Fibroblast of lung (primary cell): ENCODE results near the gene F2R. TPM values are rescaled to one million over a fixed set of nuclear protein-coding genes. Genes with fewer than 3 reads are reported as not detected.
A peak's percentile ranks its signal among the peaks of the same experiment; 100 is the strongest.
"Not testable (repeated sequence)": the region's sequence is repeated elsewhere in the genome, so short reads cannot be mapped to it uniquely, and the experiment has no call there.

ENCODE experiments used
- DNase-seq, 2 donors: peaks; one replicate each; pipeline versions ENCODE4 v3.0.0 to v3.0.0-alpha.2; 2010; ENCODE audit warnings: low read depth in 2 of 2
- H2AFZ ChIP-seq: 2 replicates; pipeline ENCODE4 v1.5.1; 2012; ENCODE audit warnings: low read length, control low read depth, inconsistent platforms
- H3K27ac ChIP-seq: 2 replicates; pipeline ENCODE4 v1.5.1; 2011; ENCODE audit warnings: low read length, control low read depth; ENCODE audit not compliant: insufficient read depth
- H3K27me3 ChIP-seq: 2 replicates; pipeline ENCODE4 v1.5.1; 2011; ENCODE audit warnings: mild to moderate bottlenecking, low read length; ENCODE audit not compliant: control insufficient read depth, insufficient read depth
- H3K36me3 ChIP-seq: 2 replicates; pipeline ENCODE4 v1.5.1; 2011; ENCODE audit warnings: low read length; ENCODE audit not compliant: control insufficient read depth, insufficient read depth
- H3K4me1 ChIP-seq: 2 replicates; pipeline ENCODE4 v1.5.1; 2011; ENCODE audit warnings: low read length; ENCODE audit not compliant: control insufficient read depth, insufficient read depth; ENCODE audit errors: extremely low read depth
- H3K4me2 ChIP-seq: 2 replicates; pipeline ENCODE4 v1.5.1; 2011; ENCODE audit warnings: low read length, control low read depth; ENCODE audit not compliant: insufficient read depth; ENCODE audit errors: extremely low read depth
- H3K4me3 ChIP-seq, 4 experiments: fragments of 200-600 bp in 1 of 4; sonication (generic) in 1 of 4; replicated peaks in 1 of 4; 2 replicates each; pipeline ENCODE4 v1.5.1; 2011 to 2016; ENCODE audit warnings: low read length in 4 of 4, low read depth in 3 of 4, mild to moderate bottlenecking in 3 of 4, control low read depth in 2 of 4, inconsistent platforms in 1 of 4, mixed read lengths in 1 of 4; ENCODE audit not compliant: insufficient read depth in 1 of 4; ENCODE audit errors: control extremely low read depth in 1 of 4
- H3K79me2 ChIP-seq: 2 replicates; pipeline ENCODE4 v1.5.1; 2012; ENCODE audit warnings: mild to moderate bottlenecking, low read length, inconsistent platforms; ENCODE audit not compliant: control insufficient read depth, insufficient read depth
- H3K9ac ChIP-seq: 2 replicates; pipeline ENCODE4 v1.5.1; 2011; ENCODE audit warnings: mild to moderate bottlenecking, low read length, control low read depth; ENCODE audit not compliant: insufficient read depth
- H3K9me3 ChIP-seq: 2 replicates; pipeline ENCODE4 v1.5.1; 2012; ENCODE audit warnings: low read depth, low read length; ENCODE audit not compliant: control insufficient read depth, insufficient read depth
- H4K20me1 ChIP-seq: 2 replicates; pipeline ENCODE4 v1.5.1; 2011; ENCODE audit warnings: low read length; ENCODE audit not compliant: control insufficient read depth, insufficient read depth; ENCODE audit errors: extremely low read depth
- EZH2 ChIP-seq: IDR thresholded peaks from 2 replicates; pipeline ENCODE4 v1.5.1; 2012; ENCODE audit warnings: low read length, control low read depth, mild to moderate bottlenecking; ENCODE audit errors: missing control alignments
- polyA plus RNA-seq, 2 donors: library from polyadenylated mRNA; depleted of rRNA in 1 of 2; stranded (reverse) in 1 of 2; unstranded in 1 of 2; fragments of >200 nt; gene quantifications; 2 replicates each; pipeline ENCODE4 v1.2.1, GENCODE V29; 2011 to 2012; ENCODE audit warnings: missing spikeins in 1 of 2
- total RNA-seq: library from RNA; depleted of rRNA; stranded (reverse); fragments of >200 nt; gene quantifications from 2 replicates; pipeline ENCODE4 v1.2.1, GENCODE V29; 2014
- TF ChIP-seq, protein P1 (sequence below), 2 donors: IDR thresholded peaks in 1 of 2; conservative IDR thresholded peaks in 1 of 2; 1 replicate in 1 of 2; 2 replicates in 1 of 2; pipeline ENCODE4 v1.5.1; 2011 to 2012; ENCODE audit warnings: low read length in 2 of 2, control low read depth in 1 of 2, inconsistent platforms in 1 of 2, low read depth in 1 of 2, mild to moderate bottlenecking in 1 of 2

F2R gene
- total and polyA plus RNA-seq, 2 donors (not counting 1 experiment from before 2014, with no cell fraction given): 265 to 797 TPM

DNA sequence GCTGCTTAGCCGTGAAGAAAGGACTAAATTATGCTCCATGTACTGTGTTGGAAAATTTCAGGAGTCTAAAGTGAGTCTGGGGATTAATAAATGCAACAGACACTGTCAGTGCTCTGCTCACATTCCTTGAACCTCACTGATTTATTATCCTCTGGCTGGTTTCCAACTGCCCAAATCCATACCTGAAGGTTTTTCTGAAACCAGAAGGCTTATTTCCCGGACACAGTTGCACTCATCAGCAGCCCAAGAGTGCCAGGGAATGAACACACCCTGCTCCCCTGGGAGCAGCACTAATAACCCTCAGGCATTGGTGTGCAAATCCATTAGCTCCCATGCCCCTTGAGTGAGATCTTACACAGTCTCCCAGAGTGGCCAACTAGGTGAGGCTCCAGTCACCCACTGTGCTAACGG is 38.7 kb downstream of the F2R start:
- TF ChIP-seq, protein P1, sequence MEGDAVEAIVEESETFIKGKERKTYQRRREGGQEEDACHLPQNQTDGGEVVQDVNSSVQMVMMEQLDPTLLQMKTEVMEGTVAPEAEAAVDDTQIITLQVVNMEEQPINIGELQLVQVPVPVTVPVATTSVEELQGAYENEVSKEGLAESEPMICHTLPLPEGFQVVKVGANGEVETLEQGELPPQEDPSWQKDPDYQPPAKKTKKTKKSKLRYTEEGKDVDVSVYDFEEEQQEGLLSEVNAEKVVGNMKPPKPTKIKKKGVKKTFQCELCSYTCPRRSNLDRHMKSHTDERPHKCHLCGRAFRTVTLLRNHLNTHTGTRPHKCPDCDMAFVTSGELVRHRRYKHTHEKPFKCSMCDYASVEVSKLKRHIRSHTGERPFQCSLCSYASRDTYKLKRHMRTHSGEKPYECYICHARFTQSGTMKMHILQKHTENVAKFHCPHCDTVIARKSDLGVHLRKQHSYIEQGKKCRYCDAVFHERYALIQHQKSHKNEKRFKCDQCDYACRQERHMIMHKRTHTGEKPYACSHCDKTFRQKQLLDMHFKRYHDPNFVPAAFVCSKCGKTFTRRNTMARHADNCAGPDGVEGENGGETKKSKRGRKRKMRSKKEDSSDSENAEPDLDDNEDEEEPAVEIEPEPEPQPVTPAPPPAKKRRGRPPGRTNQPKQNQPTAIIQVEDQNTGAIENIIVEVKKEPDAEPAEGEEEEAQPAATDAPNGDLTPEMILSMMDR (conservative IDR thresholded peaks at IDR 0.05 in 1 of 2, IDR thresholded peaks at IDR 0.05 in 1 of 2; ENCODE audit: low read depth in 1 of 2, low read length in 2 of 2): no peak
- TF ChIP-seq EZH2: no peak

DNA sequence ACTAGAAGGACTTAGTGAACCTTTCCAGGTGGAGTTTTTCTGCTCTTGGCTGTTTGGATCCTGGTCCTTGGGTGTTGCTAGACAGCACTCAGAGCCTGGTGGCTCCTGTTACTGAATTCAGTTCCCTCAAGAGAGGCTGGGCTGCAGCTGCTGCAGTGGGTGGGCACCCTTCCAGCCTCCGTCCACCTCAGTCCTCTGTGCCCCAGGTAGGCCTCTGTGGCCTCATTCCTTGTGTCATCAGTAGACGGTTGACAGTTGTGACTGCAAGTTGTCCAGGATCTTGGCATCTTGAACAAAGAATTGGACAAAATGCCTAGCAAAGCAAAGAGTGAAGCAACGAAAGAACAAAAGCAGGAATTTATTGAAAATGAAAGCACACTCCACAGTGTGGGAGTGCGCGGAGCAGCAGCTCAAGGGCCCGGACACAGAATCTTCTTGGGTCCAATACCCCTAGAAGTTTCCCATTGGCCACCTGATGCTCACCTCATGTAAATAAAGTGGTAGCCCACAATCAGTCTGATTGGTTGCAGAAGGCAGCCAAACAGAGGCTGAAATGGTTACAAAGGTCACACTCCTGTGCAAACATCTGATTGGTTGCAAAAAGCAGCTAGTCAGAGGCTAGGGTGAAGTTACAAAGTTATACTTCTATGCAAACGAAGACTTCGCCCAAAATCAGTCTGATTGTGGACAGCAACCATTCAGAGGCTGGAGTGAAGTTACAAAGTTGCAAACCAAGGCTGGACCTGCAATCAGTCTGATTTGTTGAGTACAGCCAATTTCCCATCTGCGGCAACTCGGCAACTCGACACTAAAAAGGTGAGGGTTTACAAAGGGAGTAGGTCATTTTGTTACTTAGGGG is 40.1 kb downstream of the F2R start:
- no peak overlapping the region for H3K4me2 ChIP-seq
- H2AFZ ChIP-seq: no peak overlapping the region
- no peaks in the 10 kb centered on the region for H4K20me1 ChIP-seq
- no peaks in the 10 kb centered on the region for H3K36me3 ChIP-seq
- no peaks in the 10 kb centered on the region for H3K4me1 ChIP-seq
- no peak for DNase-seq
- no peaks in the 10 kb centered on the region for H3K79me2 ChIP-seq
- no peak for TF ChIP-seq EZH2
- TF ChIP-seq, protein P1 (conservative IDR thresholded peaks at IDR 0.05 in 1 of 2, IDR thresholded peaks at IDR 0.05 in 1 of 2; ENCODE audit: low read depth in 1 of 2, low read length in 2 of 2): no peak
- H3K9ac ChIP-seq: no peak overlapping the region
- no peaks in the 10 kb centered on the region for H3K9me3 ChIP-seq
- H3K27me3 ChIP-seq: no peaks in the 10 kb centered on the region
- no peak overlapping the region for H3K27ac ChIP-seq
- H3K4me3 ChIP-seq: no peak overlapping the region

More for the DNA sequence above, 38.7 kb downstream of the F2R start:
- Histone ChIP-seq H3K79me2 (no peaks in the 10 kb centered on the region), H3K27ac (no peak overlapping the region), H2AFZ (no peak overlapping the region), H3K9me3 (no peaks in the 10 kb centered on the region), H3K36me3 (no peaks in the 10 kb centered on the region), H3K9ac (no peak overlapping the region), H3K4me1 (no peaks in the 10 kb centered on the region), H4K20me1 (no peaks in the 10 kb centered on the region), H3K27me3 (no peaks in the 10 kb centered on the region), H3K4me3 (no peak overlapping the region), H3K4me2 (no peak overlapping the region)
- DNase-seq: no peak

DNA sequence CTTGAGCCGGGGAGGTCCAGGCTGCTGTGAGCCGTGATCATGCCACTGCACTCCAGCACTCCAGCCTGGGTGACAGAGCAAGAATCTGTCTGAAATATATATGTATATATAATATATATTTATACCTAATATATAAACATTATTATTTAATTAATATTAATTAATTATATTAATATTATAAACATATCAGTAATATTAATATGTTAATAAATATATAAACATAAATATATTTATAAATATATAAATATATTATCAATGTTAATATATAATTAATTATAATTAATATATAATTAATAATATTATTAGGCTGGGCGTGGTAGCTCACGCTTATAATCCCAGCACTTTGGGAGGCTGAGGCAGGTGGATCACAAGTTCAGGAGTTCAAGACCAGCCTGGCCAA is 41.1 kb downstream of the F2R start:
- Histone ChIP-seq H3K27ac (no peak overlapping the region), H2AFZ (no peak overlapping the region), H3K4me1 (no peaks in the 10 kb centered on the region), H3K4me3 (no peak overlapping the region), H3K9me3 (no peaks in the 10 kb centered on the region), H4K20me1 (no peaks in the 10 kb centered on the region), H3K9ac (no peak overlapping the region), H3K4me2 (no peak overlapping the region), H3K79me2 (no peaks in the 10 kb centered on the region), H3K36me3 (no peaks in the 10 kb centered on the region), H3K27me3 (no peaks in the 10 kb centered on the region)
- TF ChIP-seq, protein P1 (conservative IDR thresholded peaks at IDR 0.05 in 1 of 2, IDR thresholded peaks at IDR 0.05 in 1 of 2; ENCODE audit: low read depth in 1 of 2, low read length in 2 of 2): no peak
- no peak for TF ChIP-seq EZH2
- no peak for DNase-seq

DNA sequence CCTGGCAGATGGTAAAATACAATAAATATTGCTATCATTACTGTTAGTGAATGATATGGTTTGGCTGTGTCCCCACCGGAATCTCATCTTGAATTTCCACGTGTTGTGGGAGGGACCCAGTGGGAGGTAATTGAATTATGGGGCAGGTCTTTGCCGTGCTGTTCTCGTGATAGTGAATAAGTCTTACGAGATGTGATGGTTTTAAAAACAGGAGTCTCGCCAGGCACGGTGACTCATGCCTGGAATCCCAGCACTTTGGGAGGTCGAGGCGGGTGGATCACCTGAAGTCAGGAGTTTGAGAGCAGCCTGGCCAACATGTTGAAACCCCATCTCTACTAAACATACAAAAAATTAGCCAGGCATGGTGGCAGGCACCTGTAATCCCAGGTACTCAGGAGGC is 45.2 kb downstream of the F2R start:
- H3K27ac ChIP-seq, H3K4me3 ChIP-seq, H3K4me2 ChIP-seq, H4K20me1 ChIP-seq, H3K9ac ChIP-seq, H3K9me3 ChIP-seq, H3K79me2 ChIP-seq, H3K27me3 ChIP-seq, H2AFZ ChIP-seq, H3K4me1 ChIP-seq, H3K36me3 ChIP-seq: not testable (repeated sequence)
- DNase-seq: peak in 1 of 2 donors; percentile 34
